ENCODE measurements around the gene TRAK1.

The TRAK1 gene

GRCh38 chr3:42161050-42161935 lies 70.1 kb downstream of the TRAK1 start:
- TF ChIP-seq GATA2 (IDR thresholded peaks at IDR 0.05; ENCODE audit: low read depth, low read length), result no peak
- TF ChIP-seq GATA3 (IDR thresholded peaks at IDR 0.05; ENCODE audit: low read depth, low read length), result no peak

DNA sequence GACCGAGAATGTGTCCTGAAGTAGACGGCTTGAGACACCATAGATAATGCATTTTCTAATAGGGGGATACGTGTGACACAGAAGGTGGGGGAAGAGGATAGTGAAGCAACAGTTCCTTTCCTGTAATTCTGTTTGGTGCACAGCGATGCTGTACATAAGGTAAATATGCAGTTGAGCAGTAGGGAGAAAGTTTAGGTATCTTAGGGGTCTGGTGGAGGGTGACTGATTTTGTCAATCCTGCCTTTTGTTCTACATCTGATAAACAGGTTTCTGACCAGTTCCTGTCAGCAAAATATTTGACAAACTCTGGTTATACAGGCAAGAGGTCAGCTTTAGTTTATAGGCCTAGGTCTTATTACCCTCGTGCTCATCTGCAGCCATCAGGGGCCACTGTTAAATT lies 71.3 kb downstream of the TRAK1 start:
- TF ChIP-seq GATA2 (IDR thresholded peaks at IDR 0.05; ENCODE audit: low read depth, low read length) (no peak), GATA3 (IDR thresholded peaks at IDR 0.05; ENCODE audit: low read depth, low read length) (no peak)

- TF ChIP-seq GATA3 (IDR thresholded peaks at IDR 0.05; ENCODE audit: low read depth, low read length) (no peak), GATA2 (IDR thresholded peaks at IDR 0.05; ENCODE audit: low read depth, low read length) (no peak)
Observed at GRCh38 chr3:42163622-42164244, 72.6 kb downstream of the TRAK1 start.

- TF ChIP-seq GATA2 (IDR thresholded peaks at IDR 0.05; ENCODE audit: low read depth, low read length), result no peak
- TF ChIP-seq GATA3 (IDR thresholded peaks at IDR 0.05; ENCODE audit: low read depth, low read length), result no peak
Observed at GRCh38 chr3:42164656-42165055, 73.5 kb downstream of the TRAK1 start.

GRCh38 chr3:42165211-42165610 lies 74.1 kb downstream of the TRAK1 start:
- TF ChIP-seq GATA3 (IDR thresholded peaks at IDR 0.05; ENCODE audit: low read depth, low read length) (no peak), GATA2 (IDR thresholded peaks at IDR 0.05; ENCODE audit: low read depth, low read length) (no peak)

GRCh38 chr3:42166214-42166613 lies 75.1 kb downstream of the TRAK1 start:
- TF ChIP-seq GATA2 (IDR thresholded peaks at IDR 0.05; ENCODE audit: low read depth, low read length) (no peak), GATA3 (IDR thresholded peaks at IDR 0.05; ENCODE audit: low read depth, low read length) (no peak)

DNA sequence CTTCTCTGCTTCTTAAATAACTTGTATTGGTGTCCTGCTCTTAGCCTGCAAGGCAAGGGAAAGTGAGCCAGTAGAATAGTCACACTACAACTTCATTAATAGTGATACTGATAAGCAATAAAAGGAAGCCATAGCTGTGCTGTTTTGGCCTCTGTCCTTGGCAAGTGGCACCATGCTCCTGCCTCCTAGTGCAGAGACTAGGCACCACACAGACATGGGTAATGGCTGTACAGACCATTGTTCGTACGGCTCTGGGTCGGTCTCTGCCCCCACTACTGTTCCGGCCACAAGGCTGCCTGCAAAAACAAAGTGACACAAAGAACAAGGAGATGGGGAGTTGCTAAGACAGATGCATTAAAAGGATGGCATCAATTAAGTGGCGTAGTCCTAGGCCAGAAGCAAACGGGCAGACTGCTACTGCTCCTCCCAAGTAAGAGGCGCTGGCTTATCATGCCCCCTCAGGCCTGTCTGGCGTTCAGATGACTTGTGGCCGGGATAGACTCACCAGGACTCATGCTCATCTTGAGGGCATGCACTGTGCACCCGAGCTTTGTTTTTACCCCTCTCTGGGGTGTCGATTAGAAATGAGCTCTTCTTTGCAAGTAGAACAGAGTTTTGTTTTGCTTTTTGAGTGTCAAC lies 75.6 kb downstream of the TRAK1 start:
- TF ChIP-seq GATA3 (IDR thresholded peaks at IDR 0.05; ENCODE audit: low read depth, low read length) (no peak), GATA2 (IDR thresholded peaks at IDR 0.05; ENCODE audit: low read depth, low read length) (no peak)

GRCh38 chr3:42169579-42170120 lies 78.5 kb downstream of the TRAK1 start:
- TF ChIP-seq GATA3 (IDR thresholded peaks at IDR 0.05; ENCODE audit: low read depth, low read length) (no peak), GATA2 (IDR thresholded peaks at IDR 0.05; ENCODE audit: low read depth, low read length) (no peak)

- TF ChIP-seq GATA3 (IDR thresholded peaks at IDR 0.05; ENCODE audit: low read depth, low read length), result no peak
- no peak for TF ChIP-seq GATA2 (IDR thresholded peaks at IDR 0.05; ENCODE audit: low read depth, low read length)
Observed at GRCh38 chr3:42172047-42172654, 81.0 kb downstream of the TRAK1 start.

GRCh38 chr3:42173307-42173706 lies 82.2 kb downstream of the TRAK1 start:
- TF ChIP-seq GATA2 (IDR thresholded peaks at IDR 0.05; ENCODE audit: low read depth, low read length) (no peak), GATA3 (IDR thresholded peaks at IDR 0.05; ENCODE audit: low read depth, low read length) (no peak)

DNA sequence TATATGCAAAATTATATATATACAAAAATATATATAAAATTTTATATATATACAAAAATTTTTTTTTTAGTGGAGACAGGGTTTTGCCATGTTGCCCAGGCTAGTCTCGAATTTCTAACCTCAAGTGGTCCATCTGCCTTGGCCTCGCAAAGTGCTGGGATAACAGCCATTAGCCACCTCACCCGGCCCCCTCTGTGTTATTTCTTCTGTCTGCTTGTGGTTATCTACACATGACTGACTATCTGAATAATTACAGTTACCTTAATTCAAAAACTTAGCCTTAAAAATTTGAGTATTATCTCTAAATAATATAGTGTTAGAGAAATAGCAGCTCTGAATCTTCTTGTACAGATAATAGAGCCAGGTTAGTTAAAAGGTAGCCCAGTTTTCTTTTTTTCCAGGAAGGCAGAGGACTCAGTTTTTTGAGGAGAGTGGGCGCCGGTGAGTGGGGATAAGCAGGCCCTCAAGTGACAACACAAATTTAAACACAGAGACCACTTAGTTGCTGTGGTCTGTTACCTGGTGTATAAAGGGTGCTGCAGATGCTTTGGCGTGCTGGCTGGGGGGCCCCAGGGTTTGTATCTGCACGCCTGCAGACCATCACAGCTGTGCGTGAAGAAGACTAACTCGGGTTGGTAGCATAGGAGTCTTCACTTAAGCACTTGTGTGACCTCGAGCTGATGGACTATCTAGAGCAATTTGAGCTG lies 83.7 kb downstream of the TRAK1 start:
- TF ChIP-seq GATA2 (IDR thresholded peaks at IDR 0.05; ENCODE audit: low read depth, low read length), result no peak
- no peak for TF ChIP-seq GATA3 (IDR thresholded peaks at IDR 0.05; ENCODE audit: low read depth, low read length)

DNA sequence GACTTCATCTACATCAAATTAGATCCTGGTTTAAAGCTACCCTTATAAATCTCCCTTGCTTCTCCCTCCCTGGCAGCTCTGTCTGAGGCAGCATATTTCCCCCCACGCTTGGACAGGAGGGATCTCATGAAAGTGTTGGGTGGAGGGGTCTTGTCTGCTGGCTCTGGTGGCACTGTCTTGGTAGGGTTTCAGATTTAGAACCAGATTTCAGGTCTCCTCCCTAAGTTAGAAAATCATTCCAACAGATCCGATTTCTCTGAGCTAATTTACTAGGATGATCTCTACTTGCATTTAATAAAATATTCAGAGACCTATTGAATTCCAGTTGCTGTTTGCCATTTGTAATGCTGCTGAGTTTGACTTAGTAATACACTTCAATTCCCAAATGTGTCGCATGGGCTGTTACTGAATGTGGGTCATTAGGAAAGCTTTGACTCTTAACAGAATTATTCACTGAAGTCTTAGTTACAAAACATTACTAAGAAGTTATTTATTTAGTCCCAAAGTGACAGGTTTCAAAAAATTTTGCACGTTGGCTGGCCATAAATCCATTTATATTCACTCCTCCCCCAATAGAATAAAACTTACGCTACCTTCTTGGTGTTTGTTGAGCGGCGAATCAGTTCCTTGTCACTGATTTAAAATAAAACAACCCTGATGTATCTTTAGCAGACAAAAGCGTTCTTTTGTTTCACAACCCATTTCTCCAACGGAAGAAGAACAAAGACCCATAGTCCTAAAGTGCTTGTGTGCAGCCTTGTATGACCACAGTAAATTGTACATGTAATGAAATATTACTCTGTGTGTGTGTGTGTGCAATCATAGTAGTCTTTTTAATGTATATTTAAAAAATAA lies 84.5 kb downstream of the TRAK1 start:
- TF ChIP-seq GATA2 (IDR thresholded peaks at IDR 0.05; ENCODE audit: low read depth, low read length) (no peak), GATA3 (IDR thresholded peaks at IDR 0.05; ENCODE audit: low read depth, low read length) (no peak)

All from SH-SY5Y (cell line).